GM23338 (cell line): ENCODE data around the gene GPRC5D. TPM values are rescaled to one million over a fixed set of nuclear protein-coding genes. Genes with fewer than 3 reads are reported as not detected.

Experiments
- ATAC-seq: fragments of 200-7000 bp; cut with Tn5 transposase; 3 replicates; pipeline ENCODE4 v1.9.1; 2020
- DNase-seq: peaks from one replicate; pipeline ENCODE4 v3.0.0-alpha.2; 2015; ENCODE audit warnings: low spot score
- H2AFZ ChIP-seq: fragments of 200-600 bp; sonication (generic); 2 replicates; pipeline ENCODE4 v1.8.0; 2016; ENCODE audit warnings: antibody characterized with exemption, mild to moderate bottlenecking, moderate library complexity
- H3F3A ChIP-seq: fragments of 200-600 bp; sonication (generic); replicated peaks from 2 replicates; pipeline ENCODE4 v1.8.0; 2017; ENCODE audit warnings: antibody characterized with exemption, mixed run types, low read depth
- H3K27ac ChIP-seq: fragments of 200-600 bp; sonication (generic); 2 replicates; pipeline ENCODE4 v1.6.1; 2016; ENCODE audit warnings: low read depth
- H3K27me3 ChIP-seq: fragments of 200-600 bp; sonication (generic); 2 replicates; pipeline ENCODE4 v1.8.0; 2016; ENCODE audit warnings: mild to moderate bottlenecking, mixed run types, moderate library complexity; ENCODE audit not compliant: insufficient read depth
- H3K36me3 ChIP-seq: fragments of 200-600 bp; sonication (generic); 2 replicates; pipeline ENCODE4 v1.8.0; 2016; ENCODE audit warnings: mild to moderate bottlenecking; ENCODE audit not compliant: insufficient read depth
- H3K4me1 ChIP-seq: fragments of 200-600 bp; sonication (generic); 2 replicates; pipeline ENCODE4 v1.8.0; 2016; ENCODE audit warnings: mild to moderate bottlenecking, moderate library complexity; ENCODE audit not compliant: insufficient read depth
- H3K4me2 ChIP-seq: fragments of 200-600 bp; sonication (generic); 2 replicates; pipeline ENCODE4 v1.7.1; 2017; ENCODE audit warnings: mixed run types
- H3K4me3 ChIP-seq: fragments of 200-600 bp; sonication (generic); 2 replicates; pipeline ENCODE4 v1.6.1; 2016; ENCODE audit warnings: mixed run types
- H3K79me2 ChIP-seq: fragments of 200-600 bp; sonication (generic); replicated peaks from 2 replicates; pipeline ENCODE4 v1.8.0; 2017; ENCODE audit warnings: mild to moderate bottlenecking; ENCODE audit not compliant: insufficient read depth
- H3K9me2 ChIP-seq: fragments of 200-600 bp; sonication (generic); 2 replicates; pipeline ENCODE4 v1.8.0; 2017; ENCODE audit not compliant: insufficient read depth
- H4K20me1 ChIP-seq: fragments of 200-600 bp; sonication (generic); replicated peaks from 2 replicates; pipeline ENCODE4 v1.8.0; 2017; ENCODE audit warnings: mild to moderate bottlenecking; ENCODE audit not compliant: insufficient read depth
- H3K27ac Mint-ChIP-seq: 2 replicates; pipeline ENCODE4 v1.8.0; 2020; ENCODE audit warnings: inconsistent platforms, mild to moderate bottlenecking, moderate library complexity, mixed read lengths
- H3K27me3 Mint-ChIP-seq: 3 replicates; pipeline ENCODE4 v1.8.0; 2022; ENCODE audit warnings: low read depth, mild to moderate bottlenecking, moderate library complexity, mixed read lengths, inconsistent platforms; ENCODE audit not compliant: insufficient read depth, poor library complexity
- H3K36me3 Mint-ChIP-seq: 3 replicates; pipeline ENCODE4 v1.8.0; 2021; ENCODE audit warnings: low read depth, mild to moderate bottlenecking, inconsistent platforms, moderate library complexity, mixed read lengths
- H3K4me1 Mint-ChIP-seq: 3 replicates; pipeline ENCODE4 v1.8.0; 2020; ENCODE audit warnings: mild to moderate bottlenecking, inconsistent platforms, mixed read lengths
- H3K4me3 Mint-ChIP-seq: 3 replicates; pipeline ENCODE4 v1.8.0; 2021; ENCODE audit warnings: moderate library complexity, mild to moderate bottlenecking, inconsistent platforms, mixed read lengths
- H3K9me3 Mint-ChIP-seq: 3 replicates; pipeline ENCODE4 v1.8.0; 2020; ENCODE audit warnings: moderate library complexity, mild to moderate bottlenecking, inconsistent platforms, mixed read lengths
- CREB1 ChIP-seq: fragments of 250-450 bp; sonication (Bioruptor Pico); IDR thresholded peaks from 2 replicates; pipeline ENCODE4 v1.5.0; 2020; ENCODE audit warnings: low read depth, mild to moderate bottlenecking, moderate library complexity
- CTCF ChIP-seq, 2 experiments: fragments of 200-600 bp in 1 of 2; sonication (generic) in 1 of 2; conservative IDR thresholded peaks; 2 replicates each; pipeline versions ENCODE4 v1.5.1 to v1.6.1; 2016 to 2017; ENCODE audit warnings: antibody characterized with exemption in 2 of 2, low read depth in 2 of 2, mild to moderate bottlenecking in 2 of 2, moderate library complexity in 1 of 2
- EZH2 ChIP-seq: fragments of 200-600 bp; sonication (generic); IDR thresholded peaks from one replicate; pipeline ENCODE4 v1.8.0; 2017; ENCODE audit warnings: antibody characterized with exemption, mild to moderate bottlenecking, low read depth; ENCODE audit not compliant: unreplicated experiment
- EZH2phosphoT487 ChIP-seq: fragments of 200-600 bp; sonication (generic); IDR thresholded peaks from one replicate; pipeline ENCODE4 v1.8.1; 2018; ENCODE audit warnings: antibody characterized with exemption; ENCODE audit not compliant: unreplicated experiment
- JUNB ChIP-seq: IDR thresholded peaks from one replicate; pipeline ENCODE4 v1.6.1; 2016; ENCODE audit warnings: antibody characterized with exemption; ENCODE audit not compliant: unreplicated experiment
- NANOG ChIP-seq: IDR thresholded peaks from 2 replicates; pipeline ENCODE4 v1.6.1; 2016; ENCODE audit warnings: antibody characterized with exemption, borderline replicate concordance
- POLR2AphosphoS5 ChIP-seq: IDR thresholded peaks from 2 replicates; pipeline ENCODE4 v1.6.1; 2016; ENCODE audit warnings: antibody characterized with exemption, low read depth
- STAT1 ChIP-seq: IDR thresholded peaks from one replicate; pipeline ENCODE4 v1.6.1; 2016; ENCODE audit warnings: antibody characterized with exemption; ENCODE audit not compliant: unreplicated experiment
- ZNF331 ChIP-seq: fragments of 250-450 bp; sonication (Bioruptor Pico); IDR thresholded peaks from 2 replicates; pipeline ENCODE4 v1.5.0; 2020; ENCODE audit warnings: low read depth, mild to moderate bottlenecking, moderate library complexity
- polyA plus RNA-seq: library from polyadenylated mRNA; unstranded; fragments of >200 nt; fragmentation: Nextera tagmentation; extraction: Ambion mirVana; gene quantifications from 2 replicates; pipeline ENCODE4 v1.2.1, GENCODE V29; 2016
- total RNA-seq: library from RNA; depleted of rRNA; stranded (reverse); fragments of >200 nt; shearing (Covaris generic); gene quantifications from 2 replicates; pipeline ENCODE4 v1.2.3, GENCODE V29; 2014
- TF ChIP-seq, protein P1 (sequence below): IDR thresholded peaks from 2 replicates; pipeline ENCODE4 v1.6.1; 2016; ENCODE audit warnings: antibody characterized with exemption
- TF ChIP-seq, protein P2 (sequence below): IDR thresholded peaks from one replicate; pipeline ENCODE4 v1.6.1; 2018; ENCODE audit warnings: antibody characterized with exemption; ENCODE audit not compliant: unreplicated experiment

GPRC5D gene
- total and polyA plus RNA-seq, 2 experiments from 2014 or later: not detected

DNA sequence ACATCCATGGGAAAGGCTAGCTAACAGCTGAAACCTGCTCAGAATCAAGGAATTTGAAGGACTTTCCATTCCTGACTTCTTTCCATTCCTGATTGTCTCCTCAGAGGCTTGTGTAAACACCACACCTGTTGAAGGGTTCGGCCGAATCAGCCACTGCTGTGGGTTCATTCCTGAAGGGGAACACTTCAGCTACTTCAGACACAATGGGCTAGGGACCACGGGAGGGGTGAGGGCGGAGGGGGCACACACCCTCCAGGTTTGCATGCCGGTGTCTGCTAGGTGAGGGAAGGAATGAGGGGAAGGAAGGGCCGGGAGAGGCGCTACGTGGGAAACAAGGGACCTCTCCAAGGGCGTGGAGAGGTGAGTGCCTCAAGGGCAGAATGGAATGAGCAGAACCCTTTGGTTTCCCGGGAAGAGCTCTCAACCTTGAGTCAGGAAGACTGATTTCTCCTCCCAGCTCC is 59.3 kb downstream of the GPRC5D start:
- ATAC-seq: peak; percentile 3; the same call in 1 of the 3 replicates
- Histone ChIP-seq H3K79me2 (no peaks in the 10 kb centered on the region), H2AFZ (peak overlapping the region; percentile 52; the same call in 1 of the 2 replicates), H4K20me1 (no peaks in the 10 kb centered on the region), H3K4me2 (no peak overlapping the region; the same call in 1 of the 2 replicates), H3K4me3 (no peak overlapping the region), H3K4me1 (peaks cover 5% of the 10 kb centered on the region), H3K9me2 (no peaks in the 10 kb centered on the region), H3K36me3 (no peaks in the 10 kb centered on the region), H3F3A (no peaks in the 10 kb centered on the region), H3K27ac (no peak overlapping the region), H3K27me3 (peaks cover 52% of the 10 kb centered on the region)
- Mint-ChIP-seq H3K27ac (no peak overlapping the region), H3K4me1 (peaks cover 24% of the 10 kb centered on the region), H3K36me3 (no peaks in the 10 kb centered on the region), H3K9me3 (no peaks in the 10 kb centered on the region; the same call in 2 of the 3 replicates), H3K27me3 (peaks cover 29% of the 10 kb centered on the region), H3K4me3 (no peak overlapping the region)
- peak; percentile 33 for DNase-seq
- TF ChIP-seq, protein P1, sequence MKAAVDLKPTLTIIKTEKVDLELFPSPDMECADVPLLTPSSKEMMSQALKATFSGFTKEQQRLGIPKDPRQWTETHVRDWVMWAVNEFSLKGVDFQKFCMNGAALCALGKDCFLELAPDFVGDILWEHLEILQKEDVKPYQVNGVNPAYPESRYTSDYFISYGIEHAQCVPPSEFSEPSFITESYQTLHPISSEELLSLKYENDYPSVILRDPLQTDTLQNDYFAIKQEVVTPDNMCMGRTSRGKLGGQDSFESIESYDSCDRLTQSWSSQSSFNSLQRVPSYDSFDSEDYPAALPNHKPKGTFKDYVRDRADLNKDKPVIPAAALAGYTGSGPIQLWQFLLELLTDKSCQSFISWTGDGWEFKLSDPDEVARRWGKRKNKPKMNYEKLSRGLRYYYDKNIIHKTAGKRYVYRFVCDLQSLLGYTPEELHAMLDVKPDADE: no peak
- TF ChIP-seq EZH2 (no peak), CREB1 (CRISPR knock-in tag) (no peak), JUNB (no peak), STAT1 (no peak), NANOG (no peak), EZH2phosphoT487 (no peak)
- TF ChIP-seq, protein P2, sequence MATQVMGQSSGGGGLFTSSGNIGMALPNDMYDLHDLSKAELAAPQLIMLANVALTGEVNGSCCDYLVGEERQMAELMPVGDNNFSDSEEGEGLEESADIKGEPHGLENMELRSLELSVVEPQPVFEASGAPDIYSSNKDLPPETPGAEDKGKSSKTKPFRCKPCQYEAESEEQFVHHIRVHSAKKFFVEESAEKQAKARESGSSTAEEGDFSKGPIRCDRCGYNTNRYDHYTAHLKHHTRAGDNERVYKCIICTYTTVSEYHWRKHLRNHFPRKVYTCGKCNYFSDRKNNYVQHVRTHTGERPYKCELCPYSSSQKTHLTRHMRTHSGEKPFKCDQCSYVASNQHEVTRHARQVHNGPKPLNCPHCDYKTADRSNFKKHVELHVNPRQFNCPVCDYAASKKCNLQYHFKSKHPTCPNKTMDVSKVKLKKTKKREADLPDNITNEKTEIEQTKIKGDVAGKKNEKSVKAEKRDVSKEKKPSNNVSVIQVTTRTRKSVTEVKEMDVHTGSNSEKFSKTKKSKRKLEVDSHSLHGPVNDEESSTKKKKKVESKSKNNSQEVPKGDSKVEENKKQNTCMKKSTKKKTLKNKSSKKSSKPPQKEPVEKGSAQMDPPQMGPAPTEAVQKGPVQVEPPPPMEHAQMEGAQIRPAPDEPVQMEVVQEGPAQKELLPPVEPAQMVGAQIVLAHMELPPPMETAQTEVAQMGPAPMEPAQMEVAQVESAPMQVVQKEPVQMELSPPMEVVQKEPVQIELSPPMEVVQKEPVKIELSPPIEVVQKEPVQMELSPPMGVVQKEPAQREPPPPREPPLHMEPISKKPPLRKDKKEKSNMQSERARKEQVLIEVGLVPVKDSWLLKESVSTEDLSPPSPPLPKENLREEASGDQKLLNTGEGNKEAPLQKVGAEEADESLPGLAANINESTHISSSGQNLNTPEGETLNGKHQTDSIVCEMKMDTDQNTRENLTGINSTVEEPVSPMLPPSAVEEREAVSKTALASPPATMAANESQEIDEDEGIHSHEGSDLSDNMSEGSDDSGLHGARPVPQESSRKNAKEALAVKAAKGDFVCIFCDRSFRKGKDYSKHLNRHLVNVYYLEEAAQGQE: no peak

GRCh38 chr12:12891881-12892355 is 60.1 kb downstream of the GPRC5D start:
- Mint-ChIP-seq H3K36me3 (no peaks in the 10 kb centered on the region), H3K4me3 (peak overlapping the region; percentile 88), H3K9me3 (no peaks in the 10 kb centered on the region; the same call in 2 of the 3 replicates), H3K27ac (no peak overlapping the region), H3K4me1 (peaks cover 24% of the 10 kb centered on the region), H3K27me3 (peaks cover 29% of the 10 kb centered on the region)
- Histone ChIP-seq H3K79me2 (no peaks in the 10 kb centered on the region), H2AFZ (peak overlapping the region; percentile 100), H3K9me2 (no peaks in the 10 kb centered on the region), H3K27me3 (peaks cover 52% of the 10 kb centered on the region), H3K4me2 (peak overlapping the region; percentile 97), H3K27ac (no peak overlapping the region), H3K4me1 (peaks cover 5% of the 10 kb centered on the region), H3K36me3 (no peaks in the 10 kb centered on the region), H3K4me3 (peak overlapping the region; percentile 86), H4K20me1 (no peaks in the 10 kb centered on the region), H3F3A (no peaks in the 10 kb centered on the region)
- ATAC-seq (peak; percentile 4; the same call in 2 of the 3 replicates), DNase-seq (no peak)
- no peak for TF ChIP-seq ZNF331 (CRISPR knock-in tag)
- no peak for TF ChIP-seq CTCF (conservative IDR thresholded peaks at IDR 0.05; ENCODE audit: low read depth in 2 of 2)
- TF ChIP-seq, protein P2: no peak
- TF ChIP-seq JUNB: no peak
- TF ChIP-seq NANOG: no peak
- TF ChIP-seq POLR2AphosphoS5: no peak
- no peak for TF ChIP-seq EZH2
- TF ChIP-seq, protein P1: no peak
- TF ChIP-seq EZH2phosphoT487: no peak
